H9 (cell line): ENCODE data around the gene ANKRD55. TPM values are rescaled to one million over a fixed set of nuclear protein-coding genes. Genes with fewer than 3 reads are reported as not detected.

Experiments
- DNase-seq: peaks from one replicate; pipeline ENCODE4 v3.0.0-alpha.2; 2017
- H2AFZ ChIP-seq: one replicate; pipeline ENCODE4 v1.6.1; 2013; ENCODE audit warnings: mild to moderate bottlenecking, low read length, control low read depth, moderate library complexity
- H2AK5ac ChIP-seq: 2 replicates; pipeline ENCODE4 v1.6.1; 2013; ENCODE audit warnings: low read length, control low read depth, mixed read lengths; ENCODE audit not compliant: insufficient read length
- H2BK120ac ChIP-seq: one replicate; pipeline ENCODE4 v1.6.1; 2013; ENCODE audit warnings: low read depth, mild to moderate bottlenecking, low read length, control low read depth, inconsistent platforms; ENCODE audit not compliant: poor library complexity, severe bottlenecking
- H2BK12ac ChIP-seq: 2 replicates; pipeline ENCODE4 v1.6.1; 2013; ENCODE audit warnings: low read length, control low read depth, mixed read lengths, low read depth; ENCODE audit not compliant: insufficient read length
- H2BK15ac ChIP-seq: 2 replicates; pipeline ENCODE4 v1.6.1; 2013; ENCODE audit warnings: low read depth, low read length, control low read depth
- H2BK20ac ChIP-seq: one replicate; pipeline ENCODE4 v1.6.1; 2013; ENCODE audit warnings: low read depth, mild to moderate bottlenecking, low read length, control low read depth, inconsistent platforms; ENCODE audit not compliant: poor library complexity, severe bottlenecking
- H2BK5ac ChIP-seq: 2 replicates; pipeline ENCODE4 v1.6.1; 2013; ENCODE audit warnings: low read length, control low read depth, mixed read lengths; ENCODE audit not compliant: insufficient read length
- H3K14ac ChIP-seq: 2 replicates; pipeline ENCODE4 v1.6.1; 2013; ENCODE audit warnings: low read length, control low read depth; ENCODE audit not compliant: insufficient read depth
- H3K18ac ChIP-seq: 2 replicates; pipeline ENCODE4 v1.6.1; 2013; ENCODE audit warnings: low read depth, mild to moderate bottlenecking, mixed read lengths, low read length, control low read depth; ENCODE audit not compliant: insufficient read length
- H3K23ac ChIP-seq: 2 replicates; pipeline ENCODE4 v1.6.1; 2013; ENCODE audit warnings: low read length, control low read depth, mixed read lengths, low read depth; ENCODE audit not compliant: insufficient read length
- H3K23me2 ChIP-seq: 2 replicates; pipeline ENCODE4 v1.6.1; 2013; ENCODE audit warnings: low read depth, mild to moderate bottlenecking, mixed read lengths, low read length, control low read depth; ENCODE audit not compliant: insufficient read length, poor library complexity, severe bottlenecking
- H3K27ac ChIP-seq: 2 replicates; pipeline ENCODE4 v1.5.1; 2013; ENCODE audit warnings: low read length, control low read depth, mixed read lengths, low read depth; ENCODE audit not compliant: insufficient read length
- H3K27me3 ChIP-seq: 2 replicates; pipeline ENCODE4 v1.6.1; 2013; ENCODE audit warnings: low read length, control low read depth, inconsistent platforms; ENCODE audit not compliant: insufficient read depth
- H3K4ac ChIP-seq: 2 replicates; pipeline ENCODE4 v1.6.1; 2013; ENCODE audit warnings: low read depth, mild to moderate bottlenecking, control low read depth, inconsistent platforms, low read length, moderate library complexity
- H3K4me1 ChIP-seq: 2 replicates; pipeline ENCODE4 v1.6.1; 2013; ENCODE audit warnings: low read length, control low read depth, inconsistent platforms; ENCODE audit not compliant: insufficient read depth
- H3K4me2 ChIP-seq: 2 replicates; pipeline ENCODE4 v1.6.1; 2013; ENCODE audit warnings: low read length, control low read depth, mixed read lengths; ENCODE audit not compliant: insufficient read length, insufficient read depth
- H3K56ac ChIP-seq: 2 replicates; pipeline ENCODE4 v1.6.1; 2013; ENCODE audit warnings: low read depth, mild to moderate bottlenecking, mixed read lengths, low read length, control low read depth; ENCODE audit not compliant: insufficient read length
- H3K79me1 ChIP-seq: 2 replicates; pipeline ENCODE4 v1.6.1; 2013; ENCODE audit warnings: low read depth, mild to moderate bottlenecking, moderate library complexity, low read length, control low read depth, inconsistent platforms; ENCODE audit not compliant: insufficient read depth, poor library complexity, severe bottlenecking
- H3K79me2 ChIP-seq: 2 replicates; pipeline ENCODE4 v1.6.1; 2013; ENCODE audit warnings: low read length, control low read depth, inconsistent platforms; ENCODE audit not compliant: insufficient read depth
- H3K9ac ChIP-seq: 2 replicates; pipeline ENCODE4 v1.6.1; 2013; ENCODE audit warnings: low read length, control low read depth, mixed read lengths; ENCODE audit not compliant: insufficient read length; ENCODE audit errors: extremely low read depth
- H3K9me3 ChIP-seq: one replicate; pipeline ENCODE4 v1.6.1; 2013; ENCODE audit warnings: low read depth, low read length, inconsistent platforms; ENCODE audit not compliant: control insufficient read depth
- H3T11ph ChIP-seq: one replicate; pipeline ENCODE4 v1.6.1; 2013; ENCODE audit warnings: mild to moderate bottlenecking, low read length, control low read depth, inconsistent platforms
- H4K20me1 ChIP-seq: one replicate; pipeline ENCODE4 v1.6.1; 2013; ENCODE audit not compliant: control insufficient read depth, insufficient read length, insufficient read depth
- H4K5ac ChIP-seq: 2 replicates; pipeline ENCODE4 v1.6.1; 2013; ENCODE audit warnings: low read depth, mild to moderate bottlenecking, mixed read lengths, low read length, control low read depth; ENCODE audit not compliant: insufficient read length
- H4K8ac ChIP-seq: replicated peaks from 2 replicates; pipeline ENCODE4 v1.6.1; 2013; ENCODE audit warnings: low read length, control low read depth, mixed read lengths, low read depth; ENCODE audit not compliant: insufficient read length
- H4K91ac ChIP-seq: 2 replicates; pipeline ENCODE4 v1.6.1; 2013; ENCODE audit warnings: low read depth, mild to moderate bottlenecking, moderate library complexity, mixed read lengths, low read length, control low read depth; ENCODE audit not compliant: insufficient read length
- H3K27ac Mint-ChIP-seq, 3 experiments: 2 replicates in 2 of 3; 3 replicates in 1 of 3; pipeline ENCODE4 v1.8.0; 2020 to 2021; ENCODE audit warnings: mixed read lengths in 3 of 3, mild to moderate bottlenecking in 1 of 3, moderate library complexity in 1 of 3
- H3K27me3 Mint-ChIP-seq: 2 replicates; pipeline ENCODE4 v1.8.0; 2021; ENCODE audit warnings: low read depth, mild to moderate bottlenecking, moderate library complexity, mixed read lengths
- H3K36me3 Mint-ChIP-seq, 3 experiments: 2 replicates in 2 of 3; 3 replicates in 1 of 3; pipeline ENCODE4 v1.8.0; 2020 to 2021; ENCODE audit warnings: low read depth in 3 of 3, mixed read lengths in 3 of 3; ENCODE audit not compliant: insufficient read depth in 1 of 3
- H3K4me1 Mint-ChIP-seq, 2 experiments: 2 replicates each; pipeline ENCODE4 v1.8.0; 2020; ENCODE audit warnings: mixed read lengths in 2 of 2
- H3K4me3 Mint-ChIP-seq, 2 experiments: 2 replicates in 1 of 2; 3 replicates in 1 of 2; pipeline ENCODE4 v1.8.0; 2020 to 2021; ENCODE audit warnings: mild to moderate bottlenecking in 2 of 2, mixed read lengths in 2 of 2, moderate library complexity in 1 of 2
- H3K9me3 Mint-ChIP-seq, 2 experiments: 2 replicates in 1 of 2; 3 replicates in 1 of 2; pipeline ENCODE4 v1.8.0; 2020; ENCODE audit warnings: mild to moderate bottlenecking in 2 of 2, mixed read lengths in 2 of 2, moderate library complexity in 1 of 2
- WGBS: extraction: QIAGEN DNeasy Blood & Tissue Kit; methylation state at CpG from one replicate; pipeline ENCODE4 v1.1.7; 2013; ENCODE audit warnings: missing lambda C conversion rate, low lambda C conversion rate, mixed read lengths; ENCODE audit not compliant: insufficient read length; ENCODE audit errors: extremely low coverage; 5-methylcytosine and 5-hydroxymethylcytosine counted together
- total RNA-seq: library from RNA; stranded (reverse); gene quantifications from 2 replicates; pipeline ENCODE4 v1.2.1, GENCODE V29; 2021
- TF ChIP-seq, protein P1 (sequence below): fragments of 200-600 bp; sonication (generic); conservative IDR thresholded peaks from 3 replicates; pipeline ENCODE4 v1.8.0; 2021; ENCODE audit warnings: antibody characterized with exemption, mild to moderate bottlenecking

ANKRD55 gene
- total RNA-seq, 1 experiment from 2014 or later, result not detected

DNA sequence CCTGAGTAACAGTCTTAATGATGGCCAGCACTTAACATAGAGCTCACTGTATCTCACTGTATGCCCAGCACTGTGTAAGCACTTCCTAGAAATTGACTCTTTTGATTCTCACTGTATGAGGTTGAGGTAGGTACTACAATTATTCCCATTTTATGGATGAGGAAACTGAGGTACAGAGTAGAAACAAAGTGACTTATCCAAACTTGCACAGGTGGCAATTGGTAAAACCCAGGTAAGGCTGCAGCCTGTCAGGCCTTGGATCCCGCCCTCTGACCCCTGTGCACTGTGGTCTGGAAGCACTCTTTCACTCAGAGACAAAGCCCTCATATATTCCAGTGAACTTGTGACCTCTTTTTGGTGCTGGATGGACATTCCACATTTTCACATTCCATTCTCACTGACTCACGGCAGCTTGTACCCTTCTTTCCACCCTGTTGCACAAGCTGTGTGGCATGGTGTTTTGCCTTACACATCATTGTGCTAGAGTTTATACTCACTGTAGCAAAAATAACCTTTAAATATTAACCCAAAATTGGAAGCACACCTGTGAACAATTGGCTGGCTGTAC, 21.7 kb downstream of the ANKRD55 start:
- no peak overlapping the region for H4K8ac ChIP-seq
- Mint-ChIP-seq H3K4me3 (no peak overlapping the region), H3K36me3 (peaks cover 0 to 2% (median 2%) of the 10 kb centered on the region in 3 experiments; a peak in 2 of 7 replicates), H3K27ac (no peak overlapping the region), H3K4me1 (no peaks in the 10 kb centered on the region), H3K9me3 (peaks cover 3 to 9% of the 10 kb centered on the region in 2 experiments; a peak in 4 of 5 replicates), H3K27me3 (no peaks in the 10 kb centered on the region)
- no peaks in the 10 kb centered on the region; the same call in 1 of the 2 replicates for H3K4me1 ChIP-seq
- H3K56ac ChIP-seq, result no peak overlapping the region
- DNase-seq, result no peak
- no peaks in the 10 kb centered on the region for H3K79me2 ChIP-seq
- no peak overlapping the region for H2BK15ac ChIP-seq
- TF ChIP-seq, protein P1, sequence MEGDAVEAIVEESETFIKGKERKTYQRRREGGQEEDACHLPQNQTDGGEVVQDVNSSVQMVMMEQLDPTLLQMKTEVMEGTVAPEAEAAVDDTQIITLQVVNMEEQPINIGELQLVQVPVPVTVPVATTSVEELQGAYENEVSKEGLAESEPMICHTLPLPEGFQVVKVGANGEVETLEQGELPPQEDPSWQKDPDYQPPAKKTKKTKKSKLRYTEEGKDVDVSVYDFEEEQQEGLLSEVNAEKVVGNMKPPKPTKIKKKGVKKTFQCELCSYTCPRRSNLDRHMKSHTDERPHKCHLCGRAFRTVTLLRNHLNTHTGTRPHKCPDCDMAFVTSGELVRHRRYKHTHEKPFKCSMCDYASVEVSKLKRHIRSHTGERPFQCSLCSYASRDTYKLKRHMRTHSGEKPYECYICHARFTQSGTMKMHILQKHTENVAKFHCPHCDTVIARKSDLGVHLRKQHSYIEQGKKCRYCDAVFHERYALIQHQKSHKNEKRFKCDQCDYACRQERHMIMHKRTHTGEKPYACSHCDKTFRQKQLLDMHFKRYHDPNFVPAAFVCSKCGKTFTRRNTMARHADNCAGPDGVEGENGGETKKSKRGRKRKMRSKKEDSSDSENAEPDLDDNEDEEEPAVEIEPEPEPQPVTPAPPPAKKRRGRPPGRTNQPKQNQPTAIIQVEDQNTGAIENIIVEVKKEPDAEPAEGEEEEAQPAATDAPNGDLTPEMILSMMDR, result no peak
- H3K18ac ChIP-seq, result no peak overlapping the region
- no peak overlapping the region for H2BK5ac ChIP-seq
- H2AK5ac ChIP-seq, result no peak overlapping the region
- WGBS, result no CpG with 5 or more reads among the region's 2 CpGs
- H3K4me2 ChIP-seq, result no peak overlapping the region
- H4K5ac ChIP-seq, result no peak overlapping the region
- H3K9ac ChIP-seq, result no peak overlapping the region
- no peaks in the 10 kb centered on the region for H3K9me3 ChIP-seq
- H2BK12ac ChIP-seq, result no peak overlapping the region
- no peak overlapping the region for H3K23ac ChIP-seq
- H4K20me1 ChIP-seq, result no peaks in the 10 kb centered on the region
- H3T11ph ChIP-seq, result no peak overlapping the region
- H3K27me3 ChIP-seq, result no peaks in the 10 kb centered on the region
- no peaks in the 10 kb centered on the region for H3K79me1 ChIP-seq
- no peak overlapping the region for H2AFZ ChIP-seq
- H2BK20ac ChIP-seq, result no peak overlapping the region
- H4K91ac ChIP-seq, result no peak overlapping the region
- H3K27ac ChIP-seq, result no peak overlapping the region
- H2BK120ac ChIP-seq, result no peak overlapping the region
- H3K23me2 ChIP-seq, result no peaks in the 10 kb centered on the region
- H3K4ac ChIP-seq, result no peak overlapping the region
- H3K14ac ChIP-seq, result no peak overlapping the region
